H1 (cell line): ENCODE measurements around the gene CCDC47. TPM values are rescaled to one million over a fixed set of nuclear protein-coding genes. Genes with fewer than 3 reads are reported as not detected.

ENCODE experiments used
- CHD2 ChIP-seq: IDR thresholded peaks from 2 replicates; pipeline ENCODE4 v1.6.1; 2012; ENCODE audit warnings: low read length, improper control_type of control experiment
- EZH2 ChIP-seq: fragments of 200-600 bp; sonication (generic); IDR thresholded peaks from 2 replicates; pipeline ENCODE4 v1.7.1; 2012; ENCODE audit warnings: low read depth, mild to moderate bottlenecking, moderate library complexity, low read length, inconsistent platforms; ENCODE audit not compliant: severe bottlenecking
- PHF8 ChIP-seq: fragments of 200-600 bp; sonication (generic); conservative IDR thresholded peaks from 2 replicates; pipeline ENCODE4 v1.7.1; 2012; ENCODE audit warnings: low read depth, mild to moderate bottlenecking, inconsistent platforms, low read length, moderate library complexity
- polyA plus RNA-seq, 7 experiments: library from polyadenylated mRNA; depleted of rRNA in 3 of 7; stranded (reverse) in 5 of 7; unstranded in 2 of 7; fragments of >200 nt in 5 of 7; fragments of 200-250 nt in 2 of 7; gene quantifications; 1 replicate in 5 of 7; 2 replicates in 1 of 7; 4 replicates in 1 of 7; pipeline versions ENCODE4 v1.2.1 to v1.2.3, GENCODE V29; 2011 to 2013; ENCODE audit warnings: missing spikeins in 2 of 7, mixed read lengths in 2 of 7
- total RNA-seq: library from RNA; stranded (reverse); fragmentation: NEBNext Ultra II Directional; extraction: Animal tissue kit (Norgen Biotek cat#: 25700); gene quantifications from 2 replicates; pipeline ENCODE4 v1.2.1, GENCODE V29; 2021
- TF ChIP-seq, protein P1 (sequence below): IDR thresholded peaks from 2 replicates; pipeline ENCODE4 v1.6.1; 2011; ENCODE audit warnings: low read length, improper control_type of control experiment

Gene CCDC47
- total and polyA plus RNA-seq, 2 of the 8 experiments (the other 6 are each of a cell fraction or from before 2014, with no cell fraction given) = 21.2 to 83.1 TPM

DNA sequence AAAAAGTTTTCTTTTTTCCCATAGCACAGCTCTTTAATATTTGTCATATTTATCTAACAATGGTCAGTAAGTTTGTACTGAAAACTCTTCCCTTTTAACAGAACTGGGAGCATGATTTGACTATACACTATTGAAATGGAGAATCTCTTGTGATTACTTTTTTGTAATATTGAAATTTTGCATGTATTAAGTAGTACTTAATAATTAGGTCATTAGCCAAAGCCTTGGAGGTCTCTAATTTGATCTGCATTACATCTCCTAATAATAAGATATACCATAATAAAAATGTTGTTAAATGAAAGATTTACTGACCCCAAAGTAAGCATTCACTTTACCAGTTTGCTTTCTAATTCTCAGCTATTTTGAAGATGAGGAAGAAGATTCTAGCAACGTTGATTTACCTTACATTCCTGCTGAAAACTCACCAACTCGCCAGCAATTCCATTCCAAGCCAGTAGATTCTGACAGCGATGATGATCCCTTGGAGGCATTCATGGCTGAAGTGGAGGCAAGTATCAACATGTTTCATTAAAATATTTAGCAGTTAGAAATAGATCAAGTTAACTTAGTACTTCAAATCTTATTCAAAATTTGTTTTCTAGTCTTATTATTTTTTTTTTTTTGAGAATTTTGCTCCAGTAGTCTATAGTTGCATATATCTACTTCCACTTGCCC, 18.8 kb upstream of the CCDC47 start (continued):
- TF ChIP-seq, protein P1, sequence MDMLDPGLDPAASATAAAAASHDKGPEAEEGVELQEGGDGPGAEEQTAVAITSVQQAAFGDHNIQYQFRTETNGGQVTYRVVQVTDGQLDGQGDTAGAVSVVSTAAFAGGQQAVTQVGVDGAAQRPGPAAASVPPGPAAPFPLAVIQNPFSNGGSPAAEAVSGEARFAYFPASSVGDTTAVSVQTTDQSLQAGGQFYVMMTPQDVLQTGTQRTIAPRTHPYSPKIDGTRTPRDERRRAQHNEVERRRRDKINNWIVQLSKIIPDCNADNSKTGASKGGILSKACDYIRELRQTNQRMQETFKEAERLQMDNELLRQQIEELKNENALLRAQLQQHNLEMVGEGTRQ = no peak
- TF ChIP-seq CHD2 (no peak), EZH2 (no peak), PHF8 (no peak)
